GM13977 (cell line): ENCODE measurements around the gene FAM120A.

Experiments
- DNase-seq: peaks from one replicate; pipeline ENCODE4 v3.0.0; 2012; ENCODE audit warnings: low spot score
- CTCF ChIP-seq: IDR thresholded peaks from 2 replicates; pipeline ENCODE4 v1.5.1; 2012; ENCODE audit warnings: mild to moderate bottlenecking, control low read depth; ENCODE audit not compliant: insufficient read depth; ENCODE audit errors: extremely low read depth, missing control alignments
- in situ Hi-C: fragments of 300-500 bp; cut with MboI; formaldehyde crosslinking; loops from one replicate; pipeline ENCODE4 v1.12.0; 2022; ENCODE audit warnings: low sequenced_read_pairs, low pct_unique_long_range_greater_than_20kb, mixed read lengths, inconsistent platforms; ENCODE audit not compliant: unreplicated experiment

The FAM120A gene

GRCh38 chr9:93587651-93588347, 136.3 kb downstream of the FAM120A start:
- TF ChIP-seq CTCF: no peak
- no peak for DNase-seq
- in situ Hi-C loops: no loop called here

GRCh38 chr9:93588641-93589609, 137.4 kb downstream of the FAM120A start:
- in situ Hi-C loops: no loop called here
- TF ChIP-seq CTCF: no peak
- DNase-seq: no peak

- in situ Hi-C loops: no loop called here
- DNase-seq: no peak
- TF ChIP-seq CTCF: no peak
These were observed 138.2 kb downstream of the FAM120A start for GRCh38 chr9:93589688-93590087.

- no peak for TF ChIP-seq CTCF
- no peak for DNase-seq
- in situ Hi-C loops: no loop called here
These were observed 139.2 kb downstream of the FAM120A start for GRCh38 chr9:93590609-93591234.

GRCh38 chr9:93591301-93592007, 140.0 kb downstream of the FAM120A start:
- no peak for TF ChIP-seq CTCF
- no peak for DNase-seq
- in situ Hi-C loops: no loop called here

- no peak for DNase-seq
- in situ Hi-C loops: no loop called here
- TF ChIP-seq CTCF: no peak
These were observed 140.6 kb downstream of the FAM120A start for GRCh38 chr9:93592008-93592642.
